ENCODE measurements around the gene SOX15.

The SOX15 gene

DNA sequence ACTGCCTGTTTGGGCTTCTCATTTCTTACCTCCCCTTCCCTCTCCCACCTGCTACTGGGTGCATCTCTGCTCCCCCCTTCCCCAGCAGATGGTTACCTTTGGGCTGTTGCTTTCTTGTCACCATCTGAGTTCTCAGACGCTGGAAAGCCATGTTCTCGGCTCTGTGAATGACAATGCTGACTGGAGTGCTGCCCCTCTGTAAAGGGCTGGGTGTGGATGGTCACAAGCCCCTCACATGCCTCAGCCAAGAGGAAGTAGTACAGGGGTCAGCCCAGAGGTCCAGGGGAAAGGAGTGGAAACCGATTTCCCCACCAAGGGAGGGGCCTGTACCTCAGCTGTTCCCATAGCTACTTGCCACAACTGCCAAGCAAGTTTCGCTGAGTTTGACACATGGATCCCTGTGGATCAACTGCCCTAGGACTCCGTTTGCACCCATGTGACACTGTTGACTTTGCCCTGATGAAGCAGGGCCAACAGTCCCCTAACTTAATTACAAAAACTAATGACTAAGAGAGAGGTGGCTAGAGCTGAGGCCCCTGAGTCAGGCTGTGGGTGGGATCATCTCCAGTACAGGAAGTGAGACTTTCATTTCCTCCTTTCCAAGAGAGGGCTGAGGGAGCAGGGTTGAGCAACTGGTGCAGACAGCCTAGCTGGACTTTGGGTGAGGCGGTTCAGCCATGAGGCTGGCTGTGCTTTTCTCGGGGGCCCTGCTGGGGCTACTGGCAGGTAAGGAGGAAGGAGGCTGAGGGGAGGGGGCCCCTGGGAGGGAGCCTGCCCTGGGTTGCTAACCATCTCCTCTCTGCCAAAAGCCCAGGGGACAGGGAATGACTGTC lies 10.7 kb downstream of the SOX15 start, which contains the start of gene CD68:
Gene CD68 (plus strand): TSS at position 638 of the 833 bp plus-strand sequence. CDS start 40 bp downstream, at position 678.
- DNase-seq (ENCODE audit: low spot score) = peak; percentile 96
- peak; percentile 83 for FAIRE-seq

DNA sequence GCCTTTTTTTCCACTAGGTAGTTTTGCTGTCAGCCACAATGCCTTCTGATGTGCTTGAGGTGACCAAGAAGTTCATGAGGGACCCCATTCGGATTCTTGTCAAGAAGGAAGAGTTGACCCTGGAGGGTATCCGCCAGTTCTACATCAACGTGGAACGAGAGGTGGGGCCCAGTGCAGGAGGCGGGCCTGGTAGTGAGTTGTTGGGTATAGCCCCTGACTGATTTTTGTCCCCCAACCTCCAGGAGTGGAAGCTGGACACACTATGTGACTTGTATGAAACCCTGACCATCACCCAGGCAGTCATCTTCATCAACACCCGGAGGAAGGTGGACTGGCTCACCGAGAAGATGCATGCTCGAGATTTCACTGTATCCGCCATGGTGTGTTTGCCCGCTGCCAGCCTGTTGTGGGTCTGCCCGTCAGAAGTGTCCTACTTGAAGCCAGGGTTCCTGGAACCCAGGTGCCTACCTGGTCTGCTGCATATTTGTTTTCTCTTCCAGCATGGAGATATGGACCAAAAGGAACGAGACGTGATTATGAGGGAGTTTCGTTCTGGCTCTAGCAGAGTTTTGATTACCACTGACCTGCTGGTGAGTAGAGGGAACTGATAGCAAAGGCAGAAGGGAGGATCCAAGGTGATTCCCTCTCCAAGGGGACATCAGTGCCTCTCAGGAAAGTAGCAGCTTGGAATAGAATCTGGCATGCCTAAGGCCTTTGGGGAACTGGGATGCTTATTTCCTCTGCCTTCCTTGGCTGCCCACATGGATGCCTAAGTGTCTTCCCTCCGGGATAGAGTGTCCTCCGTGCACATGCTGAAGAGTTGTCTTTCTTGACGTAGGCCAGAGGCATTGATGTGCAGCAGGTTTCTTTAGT lies 12.3 kb downstream of the SOX15 start:
- FAIRE-seq = no peak
- DNase-seq (ENCODE audit: low spot score) = no peak

DNA sequence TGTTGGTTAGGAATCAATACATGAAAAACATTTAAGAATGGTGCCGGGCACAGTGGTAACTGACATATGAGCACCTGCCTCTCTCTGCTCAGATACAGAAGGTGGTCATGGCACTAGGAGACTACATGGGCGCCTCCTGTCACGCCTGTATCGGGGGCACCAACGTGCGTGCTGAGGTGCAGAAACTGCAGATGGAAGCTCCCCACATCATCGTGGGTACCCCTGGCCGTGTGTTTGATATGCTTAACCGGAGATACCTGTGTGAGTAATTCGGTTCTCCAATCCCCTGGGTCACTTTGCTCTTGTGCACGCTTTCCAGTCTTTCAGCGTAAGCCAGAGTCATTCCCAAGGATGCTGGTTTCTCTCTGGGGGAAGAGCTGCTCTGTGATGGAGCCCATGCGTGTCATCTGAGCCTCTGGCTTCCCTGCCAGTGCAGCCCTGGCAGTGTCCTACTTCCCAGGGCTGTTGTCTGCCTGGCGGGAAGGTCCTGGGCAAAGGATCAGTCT lies 13.4 kb downstream of the SOX15 start:
- FAIRE-seq = no peak
- no peak for DNase-seq (ENCODE audit: low spot score)

DNA sequence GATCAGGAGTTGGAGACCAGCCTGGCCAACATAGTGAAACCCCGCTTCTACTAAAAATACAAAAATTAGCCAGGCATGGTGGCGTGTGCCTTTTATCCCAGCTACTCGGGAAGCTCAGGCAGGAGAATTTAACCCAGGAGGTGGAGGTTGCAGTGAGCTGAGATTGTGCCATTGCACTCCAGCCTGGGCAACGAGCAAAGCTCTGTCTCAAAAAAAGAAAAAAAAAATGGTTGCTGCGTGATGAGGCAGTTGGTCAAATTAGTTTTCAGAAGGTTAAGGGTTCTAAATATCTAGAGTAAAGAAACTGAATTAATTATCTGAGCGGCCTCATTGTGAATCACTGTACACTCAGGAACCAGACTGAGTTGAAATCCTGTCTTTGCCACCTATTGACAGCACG lies 13.9 kb downstream of the SOX15 start:
- no peak for FAIRE-seq
- DNase-seq (ENCODE audit: low spot score) = no peak

DNA sequence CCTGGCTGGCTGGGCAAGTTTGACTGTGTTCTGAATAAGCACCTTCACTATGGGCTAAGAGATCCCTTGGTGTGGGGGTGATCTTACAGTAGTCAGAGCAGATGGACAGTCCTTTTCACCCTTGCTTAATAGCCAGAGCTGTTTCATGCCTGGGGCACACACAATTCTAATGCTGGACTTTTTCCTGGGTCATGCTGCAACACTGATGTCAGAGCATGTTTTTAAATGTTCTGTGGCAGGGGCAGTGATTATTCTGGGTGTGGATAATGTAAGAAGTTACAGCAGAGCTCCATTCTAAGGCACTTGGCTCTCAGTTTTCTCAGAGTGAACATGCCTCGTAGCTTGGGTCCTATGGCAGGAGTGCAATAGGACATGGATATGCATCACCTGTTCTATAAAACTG lies 14.4 kb downstream of the SOX15 start:
- DNase-seq (ENCODE audit: low spot score) (no peak), FAIRE-seq (no peak)

DNA sequence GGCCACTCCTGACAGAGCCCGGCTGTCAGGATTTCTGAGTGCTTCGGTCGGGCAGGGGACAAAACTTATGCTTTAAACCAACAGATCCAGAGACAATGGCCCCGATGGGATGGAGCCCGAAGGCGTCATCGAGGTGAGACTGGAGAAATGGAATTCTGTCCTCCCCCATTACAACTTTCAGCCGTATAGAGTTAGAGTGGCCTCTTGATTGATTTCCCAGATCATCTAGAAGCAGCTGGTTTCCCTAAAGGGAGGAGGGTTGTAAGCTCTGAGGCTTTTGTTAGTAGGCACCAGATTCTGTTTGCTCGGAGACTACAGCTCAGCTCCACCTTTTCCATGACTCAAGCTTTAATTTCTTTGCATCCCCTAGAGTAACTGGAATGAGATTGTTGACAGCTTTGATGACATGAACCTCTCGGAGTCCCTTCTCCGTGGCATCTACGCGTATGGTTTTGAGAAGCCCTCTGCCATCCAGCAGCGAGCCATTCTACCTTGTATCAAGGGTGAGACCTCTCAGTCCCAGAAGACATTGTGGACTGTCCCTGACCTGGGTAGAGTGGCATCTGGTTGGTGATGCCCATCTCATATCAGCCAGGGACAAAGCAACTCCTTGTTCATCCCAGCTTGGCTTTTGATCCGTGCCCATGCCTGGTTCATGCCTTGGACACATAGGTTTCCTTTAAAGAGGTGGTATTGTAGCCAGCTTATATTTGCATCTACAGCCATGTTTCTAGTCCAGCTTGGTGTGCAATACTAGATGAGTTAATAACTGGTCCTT lies 15.5 kb downstream of the SOX15 start:
- no peak for DNase-seq (ENCODE audit: low spot score)
- FAIRE-seq = no peak

DNA sequence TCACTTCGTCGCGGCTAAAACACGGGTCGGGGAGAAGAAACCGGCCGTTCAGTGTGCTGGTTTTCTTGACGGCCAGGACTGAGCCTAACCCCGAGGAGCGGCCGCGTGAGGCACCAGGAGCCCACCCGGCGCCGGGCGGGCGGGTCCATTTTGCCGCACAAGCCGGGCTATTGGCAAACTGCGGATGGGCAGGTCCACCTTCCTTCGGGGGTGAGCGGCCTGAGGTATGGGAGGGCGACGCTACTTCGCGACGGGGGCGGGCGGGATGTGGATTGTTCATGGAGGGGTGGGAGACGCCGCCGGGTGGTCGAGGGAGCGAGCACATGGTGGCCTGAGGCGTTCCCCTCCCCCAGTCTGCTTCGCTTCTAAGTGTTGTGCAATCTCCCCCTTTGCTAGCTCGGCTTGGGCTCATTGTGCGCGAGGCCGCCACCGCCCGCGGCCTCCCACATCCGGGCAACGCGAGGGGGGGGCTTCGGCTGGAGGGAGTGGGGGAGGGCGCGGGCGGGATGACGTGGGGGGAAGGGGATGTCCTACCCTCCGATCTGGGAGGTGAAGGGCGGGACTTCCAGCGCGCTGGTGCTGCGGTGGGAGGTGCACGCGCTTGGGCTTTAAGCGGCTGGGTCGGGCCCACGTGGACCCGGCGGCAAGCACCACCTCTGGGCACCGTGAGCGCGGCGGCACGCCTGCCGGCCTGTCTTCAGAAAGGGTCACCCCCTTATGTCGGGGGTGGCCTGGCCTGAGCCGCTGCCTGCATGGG lies 16.4 kb downstream of the SOX15 start:
- FAIRE-seq (no peak), DNase-seq (ENCODE audit: low spot score) (peak; percentile 79)

DNA sequence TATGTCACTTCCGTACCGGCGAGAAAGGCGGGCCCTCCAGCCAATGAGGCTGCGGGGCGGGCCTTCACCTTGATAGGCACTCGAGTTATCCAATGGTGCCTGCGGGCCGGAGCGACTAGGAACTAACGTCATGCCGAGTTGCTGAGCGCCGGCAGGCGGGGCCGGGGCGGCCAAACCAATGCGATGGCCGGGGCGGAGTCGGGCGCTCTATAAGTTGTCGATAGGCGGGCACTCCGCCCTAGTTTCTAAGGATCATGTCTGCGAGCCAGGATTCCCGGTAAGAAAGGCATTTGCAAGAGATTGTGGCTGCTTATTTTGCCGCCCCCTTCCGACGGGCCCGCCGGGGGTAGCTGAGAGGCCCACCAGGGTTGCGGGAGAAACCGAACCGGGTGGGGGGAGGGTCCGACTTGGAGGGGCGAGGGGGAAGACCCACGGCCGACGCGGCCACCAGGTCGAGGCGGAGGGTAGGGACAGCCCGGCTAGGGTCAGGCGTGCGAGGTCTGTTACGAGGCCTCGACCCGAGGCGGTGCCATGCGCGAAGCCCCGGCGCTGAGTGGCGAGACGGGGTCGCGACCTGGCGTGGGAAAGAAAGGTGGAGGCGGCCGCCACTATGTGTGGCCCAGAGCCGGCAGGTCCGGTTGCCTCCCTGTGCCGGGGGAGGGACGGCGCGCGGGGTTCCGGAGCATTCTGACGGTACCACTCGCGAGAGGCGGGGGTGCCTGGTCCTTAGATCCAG lies 17.1 kb downstream of the SOX15 start:
- DNase-seq (ENCODE audit: low spot score) (peak; percentile 98), FAIRE-seq (peak; percentile 87)

DNA sequence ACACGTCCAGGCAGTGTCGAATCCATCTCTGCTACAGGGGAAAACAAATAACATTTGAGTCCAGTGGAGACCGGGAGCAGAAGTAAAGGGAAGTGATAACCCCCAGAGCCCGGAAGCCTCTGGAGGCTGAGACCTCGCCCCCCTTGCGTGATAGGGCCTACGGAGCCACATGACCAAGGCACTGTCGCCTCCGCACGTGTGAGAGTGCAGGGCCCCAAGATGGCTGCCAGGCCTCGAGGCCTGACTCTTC lies 17.6 kb downstream of the SOX15 start:
- DNase-seq (ENCODE audit: low spot score) (no peak), FAIRE-seq (no peak)

DNA sequence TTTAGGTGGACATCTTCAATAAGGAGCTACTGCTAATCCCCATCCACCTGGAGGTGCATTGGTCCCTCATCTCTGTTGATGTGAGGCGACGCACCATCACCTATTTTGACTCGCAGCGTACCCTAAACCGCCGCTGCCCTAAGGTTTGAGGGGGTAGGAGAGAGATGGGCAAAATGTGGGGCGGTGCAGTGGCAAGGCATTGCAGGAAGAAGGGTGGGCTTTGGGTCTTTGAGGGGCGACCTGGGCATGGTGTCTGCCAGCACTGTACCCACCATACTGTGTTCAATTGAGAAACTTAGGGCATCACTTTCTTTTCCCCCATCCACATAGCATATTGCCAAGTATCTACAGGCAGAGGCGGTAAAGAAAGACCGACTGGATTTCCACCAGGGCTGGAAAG lies 19.5 kb downstream of the SOX15 start:
- FAIRE-seq (no peak), DNase-seq (ENCODE audit: low spot score) (no peak)

DNA sequence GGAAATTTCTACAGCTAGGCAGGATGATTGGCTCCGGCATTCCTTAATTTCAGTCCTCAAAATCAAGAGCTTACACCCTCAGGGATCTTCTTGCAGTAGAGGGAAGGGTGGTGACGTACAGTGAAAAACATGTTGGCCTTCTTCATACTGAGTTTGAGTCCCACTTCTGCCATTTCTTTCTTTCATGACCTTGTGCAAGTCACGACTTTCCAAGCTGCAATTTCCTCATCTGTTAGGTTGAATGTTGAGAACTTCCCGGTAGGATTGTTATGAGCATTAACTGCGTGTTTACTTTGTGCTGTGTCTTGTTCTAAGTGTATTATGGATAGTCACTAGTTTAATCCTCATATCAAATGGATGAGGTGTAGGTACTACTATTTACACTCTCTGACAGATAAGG lies 20.3 kb downstream of the SOX15 start:
- DNase-seq (ENCODE audit: low spot score) (no peak), FAIRE-seq (no peak)

DNA sequence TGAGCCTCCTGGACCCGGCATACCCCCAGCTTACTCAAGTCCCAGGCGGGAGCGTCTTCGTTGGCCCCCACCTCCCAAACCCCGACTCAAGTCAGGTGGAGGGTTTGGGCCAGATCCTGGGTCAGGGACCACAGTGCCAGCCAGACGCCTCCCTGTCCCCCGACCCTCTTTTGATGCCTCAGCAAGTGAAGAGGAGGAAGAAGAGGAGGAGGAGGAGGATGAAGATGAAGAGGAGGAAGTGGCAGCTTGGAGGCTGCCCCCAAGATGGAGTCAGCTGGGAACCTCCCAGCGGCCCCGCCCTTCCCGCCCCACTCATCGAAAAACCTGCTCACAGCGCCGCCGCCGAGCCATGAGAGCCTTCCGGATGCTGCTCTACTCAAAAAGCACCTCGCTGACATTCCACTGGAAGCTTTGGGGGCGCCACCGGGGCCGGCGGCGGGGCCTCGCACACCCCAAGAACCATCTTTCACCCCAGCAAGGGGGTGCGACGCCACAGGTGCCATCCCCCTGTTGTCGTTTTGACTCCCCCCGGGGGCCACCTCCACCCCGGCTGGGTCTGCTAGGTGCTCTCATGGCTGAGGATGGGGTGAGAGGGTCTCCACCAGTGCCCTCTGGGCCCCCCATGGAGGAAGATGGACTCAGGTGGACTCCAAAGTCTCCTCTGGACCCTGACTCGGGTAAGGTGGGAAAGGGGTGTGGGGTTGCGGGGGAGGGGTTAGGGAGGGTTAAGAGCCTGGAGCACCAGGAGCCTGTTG lies 26.6 kb downstream of the SOX15 start:
- DNase-seq (ENCODE audit: low spot score) (no peak), FAIRE-seq (no peak)

DNA sequence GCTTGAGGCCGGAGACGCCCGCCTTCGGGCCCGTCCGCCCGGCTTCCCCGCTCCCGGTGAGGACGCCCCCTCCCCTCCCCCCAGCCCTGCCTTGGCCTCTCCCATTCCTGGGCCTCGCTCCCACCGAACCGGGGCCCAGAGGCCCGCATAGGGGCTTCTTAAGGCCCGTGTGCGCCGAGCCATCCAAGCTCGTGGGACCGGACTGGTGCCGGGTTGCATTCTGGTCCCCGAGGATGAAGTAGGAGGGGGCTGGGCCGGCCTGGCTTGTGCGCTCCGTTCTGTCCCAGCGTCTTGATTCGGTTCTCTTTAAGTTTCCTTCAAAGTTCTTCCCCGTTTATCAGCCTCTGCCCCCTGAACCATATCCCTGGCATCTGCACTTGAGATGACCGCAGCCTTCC lies 27.7 kb downstream of the SOX15 start:
- DNase-seq (ENCODE audit: low spot score) (no peak), FAIRE-seq (no peak)

DNA sequence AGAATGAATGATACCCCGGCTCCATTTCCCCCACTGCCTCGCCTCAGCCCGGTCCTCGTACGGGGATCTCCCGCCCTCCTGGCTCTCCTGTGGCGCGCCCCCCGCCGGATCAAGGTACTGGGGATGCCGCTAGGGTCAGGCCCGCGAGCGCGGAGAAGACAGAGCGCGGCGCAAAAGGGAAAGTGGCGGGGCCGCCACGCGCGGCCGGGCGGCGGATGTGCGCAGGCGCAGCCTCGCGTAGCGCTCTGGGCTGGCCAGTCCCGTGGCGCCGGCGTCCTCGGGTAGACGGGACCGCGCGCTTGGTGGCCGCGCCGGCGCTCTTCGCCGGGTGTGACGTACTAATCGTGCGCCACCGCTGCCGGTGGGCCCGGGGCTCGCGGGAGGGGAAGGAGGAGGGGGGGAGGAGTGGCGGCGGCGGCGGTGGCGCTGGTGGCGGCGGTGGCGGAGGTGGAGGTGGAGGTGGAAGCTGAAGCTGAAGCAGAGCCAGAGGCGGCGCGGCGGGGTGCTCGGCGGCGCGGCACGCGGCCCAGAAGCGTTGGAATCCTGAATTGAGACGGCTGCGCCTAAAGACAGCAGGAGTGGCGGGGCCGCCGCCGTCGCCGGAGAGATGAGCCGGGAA lies 28.2 kb downstream of the SOX15 start, which contains the start of gene SENP3:
Gene SENP3 (plus strand): TSS at position 331 of the 619 bp plus-strand sequence. CDS start 1,158 bp downstream, outside the sequence.
- FAIRE-seq (no peak), DNase-seq (ENCODE audit: low spot score) (peak; percentile 62)

DNA sequence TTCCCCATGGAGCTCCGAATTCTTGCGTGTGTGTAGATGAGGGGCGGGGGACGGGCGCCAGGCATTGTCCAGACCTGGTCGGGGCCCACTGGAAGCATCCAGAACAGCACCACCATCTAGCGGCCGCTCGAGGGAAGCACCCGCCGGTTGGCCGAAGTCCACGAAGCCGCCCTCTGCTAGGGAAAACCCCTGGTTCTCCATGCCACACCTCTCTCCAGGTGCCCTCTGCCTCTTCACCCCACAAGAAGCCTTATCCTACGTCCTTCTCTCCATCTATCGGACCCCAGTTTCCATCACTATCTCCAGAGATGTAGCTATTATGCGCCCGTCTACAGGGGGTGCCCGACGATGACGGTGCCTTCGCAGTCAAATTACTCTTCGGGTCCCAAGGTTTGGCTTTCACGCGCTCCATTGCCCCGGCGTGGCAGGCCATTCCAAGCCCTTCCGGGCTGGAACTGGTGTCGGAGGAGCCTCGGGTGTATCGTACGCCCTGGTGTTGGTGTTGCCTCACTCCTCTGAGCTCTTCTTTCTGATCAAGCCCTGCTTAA lies 28.8 kb downstream of the SOX15 start:
- DNase-seq (ENCODE audit: low spot score) (peak; percentile 69), FAIRE-seq (peak; percentile 22)

DNA sequence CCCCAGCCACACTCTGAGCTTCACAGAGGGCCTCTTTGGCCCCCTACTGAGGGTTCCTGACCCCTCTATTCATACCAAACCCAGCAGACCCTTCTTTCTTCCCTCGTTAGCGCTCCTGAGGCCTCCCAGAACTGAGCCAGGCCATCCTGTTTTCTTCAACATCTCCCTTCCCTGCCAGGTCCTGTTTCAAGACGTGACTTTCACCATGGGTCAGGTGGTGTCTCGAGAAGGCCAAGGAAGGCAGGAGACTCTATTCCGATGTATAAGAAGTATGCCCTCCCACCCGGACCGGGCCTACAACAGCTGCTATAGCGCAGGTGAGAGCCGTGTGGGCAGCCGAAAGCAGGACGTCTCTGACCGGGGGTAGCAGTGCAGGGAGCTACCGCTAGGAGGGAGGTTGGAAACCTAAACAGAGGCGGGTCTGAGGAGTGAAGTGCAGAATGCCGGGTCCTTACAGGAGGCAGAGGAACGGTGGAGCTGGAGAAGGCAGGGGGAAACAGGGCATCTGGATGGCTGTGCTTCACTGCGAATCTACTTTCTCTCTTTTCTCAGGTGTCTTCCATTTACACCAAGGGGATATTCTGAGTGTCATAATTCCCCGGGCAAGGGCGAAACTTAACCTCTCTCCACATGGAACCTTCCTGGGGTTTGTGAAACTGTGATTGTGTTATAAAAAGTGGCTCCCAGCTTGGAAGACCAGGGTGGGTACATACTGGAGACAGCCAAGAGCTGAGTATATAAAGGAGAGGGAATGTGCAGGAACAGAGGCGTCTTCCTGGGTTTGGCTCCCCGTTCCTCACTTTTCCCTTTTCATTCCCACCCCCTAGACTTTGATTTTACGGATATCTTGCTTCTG lies 29.5 kb downstream of the SOX15 start:
- FAIRE-seq (no peak), DNase-seq (ENCODE audit: low spot score) (no peak)

DNA sequence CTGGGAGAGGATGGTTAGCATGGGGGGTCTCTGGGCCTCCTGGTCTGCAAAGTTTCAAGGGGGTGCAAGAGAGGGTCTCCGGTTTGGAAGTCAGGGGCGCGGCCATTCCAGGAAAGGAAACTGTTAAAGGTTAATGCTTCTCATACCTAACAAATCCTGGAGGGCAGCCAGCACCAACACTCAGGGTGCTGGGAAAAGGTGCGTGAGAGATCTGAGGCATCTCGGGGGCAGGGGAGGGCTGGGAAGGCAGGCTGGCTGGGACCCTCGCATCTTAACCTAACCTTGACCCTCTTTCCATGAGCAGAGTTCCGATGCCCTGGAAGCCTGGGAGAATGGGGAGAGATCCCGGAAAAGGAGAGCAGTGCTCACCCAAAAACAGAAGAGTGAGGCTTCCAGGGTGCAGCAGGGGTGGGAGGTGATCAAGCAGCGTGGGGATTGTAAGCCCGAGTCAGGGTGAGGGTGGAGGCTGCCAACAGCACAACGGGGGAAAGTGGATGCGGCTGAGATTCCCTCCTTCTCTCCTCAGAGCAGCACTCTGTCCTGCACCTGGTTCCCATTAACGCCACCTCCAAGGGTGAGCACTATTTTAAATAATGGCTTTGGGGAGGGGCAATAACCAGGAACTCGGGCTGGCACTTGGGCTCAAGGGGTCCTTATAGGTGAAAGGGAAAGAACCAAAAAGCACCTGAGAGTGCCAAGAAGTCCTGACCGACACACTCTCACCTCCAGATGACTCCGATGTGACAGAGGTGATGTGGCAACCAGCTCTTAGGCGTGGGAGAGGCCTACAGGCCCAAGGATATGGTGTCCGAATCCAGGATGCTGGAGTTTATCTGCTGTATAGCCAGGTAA lies 30.3 kb downstream of the SOX15 start:
- DNase-seq (ENCODE audit: low spot score) = no peak
- no peak for FAIRE-seq

Data from RCC 7860 (cell line).